Heart right ventricle (tissue), 16 donors: ENCODE measurements around the gene FOLR2. TPM values are rescaled to one million over a fixed set of nuclear protein-coding genes. Genes with fewer than 3 reads are reported as not detected.

Experiments
- ATAC-seq, 8 donors: fragments of 200-7000 bp; cut with Tn5 transposase; one replicate each; pipeline ENCODE4 v1.9.1; 2020; ENCODE audit warnings: mild to moderate bottlenecking in 8 of 8, moderate library complexity in 8 of 8, moderate number of reproducible peaks in 1 of 8
- DNase-seq, 2 donors: peaks; one replicate each; pipeline ENCODE4 v3.0.0-alpha.2; 2020
- H3K27ac ChIP-seq, 10 donors: fragments of 200-600 bp; sonication (generic) in 2 of 10; one replicate each; pipeline versions ENCODE4 v1.5.0 to v1.8.0; 2020 to 2022; ENCODE audit warnings: mild to moderate bottlenecking in 3 of 10
- H3K27me3 ChIP-seq, 7 donors: fragments of 200-600 bp; one replicate each; pipeline ENCODE4 v1.8.0; 2021 to 2022; ENCODE audit warnings: mild to moderate bottlenecking in 2 of 7
- H3K36me3 ChIP-seq, 9 donors: fragments of 200-600 bp; sonication (generic) in 1 of 9; one replicate each; pipeline versions ENCODE4 v1.5.0 to v1.8.0; 2020 to 2022; ENCODE audit warnings: mild to moderate bottlenecking in 2 of 9
- H3K4me1 ChIP-seq, 9 donors: fragments of 200-600 bp; sonication (generic) in 1 of 9; one replicate each; pipeline versions ENCODE4 v1.5.0 to v1.8.0; 2020 to 2022; ENCODE audit warnings: mild to moderate bottlenecking in 4 of 9
- H3K4me3 ChIP-seq, 10 donors: fragments of 200-600 bp; sonication (generic) in 2 of 10; one replicate each; pipeline versions ENCODE4 v1.5.0 to v1.8.0; 2020 to 2022; ENCODE audit warnings: mild to moderate bottlenecking in 7 of 10, moderate library complexity in 2 of 10
- H3K9me3 ChIP-seq, 11 donors: fragments of 200-600 bp in 10 of 11; sonication (generic) in 2 of 11; one replicate each; pipeline versions ENCODE4 v1.5.0 to v1.8.0; 2013 to 2022; ENCODE audit warnings: mild to moderate bottlenecking in 2 of 11, control low read depth in 1 of 11, moderate library complexity in 1 of 11
- CTCF ChIP-seq, 9 donors: fragments of 200-600 bp; sonication (generic) in 2 of 9; IDR thresholded peaks; one replicate each; pipeline versions ENCODE4 v1.5.0 to v1.8.0; 2021 to 2022; ENCODE audit warnings: antibody characterized with exemption in 9 of 9, mild to moderate bottlenecking in 5 of 9, moderate library complexity in 1 of 9
- WGBS, 2 donors: extraction: QIAGEN DNeasy Blood & Tissue Kit; methylation state at CpG; one replicate each; pipeline ENCODE4 v1.1.7; 2013; ENCODE audit warnings: inconsistent platforms in 1 of 2; 5-methylcytosine and 5-hydroxymethylcytosine counted together
- intact Hi-C, 10 donors: fragments of 100-400 bp; cut with DNase I; formaldehyde crosslinking; loops; one replicate each; pipeline versions ENCODE4 v1.11.1 to v1.14.2; 2022
- polyA plus RNA-seq, 2 donors: library from polyadenylated mRNA; stranded (reverse); fragments of 200-250 nt; gene quantifications; one replicate each; pipeline ENCODE4 v1.2.3, GENCODE V29; 2013
- total RNA-seq, 10 donors: library from RNA; stranded (reverse); fragmentation: NEBNext Ultra II Directional in 3 of 10; extraction: Animal tissue kit (Norgen Biotek cat#: 25700) in 3 of 10; gene quantifications; one replicate each; pipeline versions ENCODE4 v1.2.1 to v1.2.4, GENCODE V29; 2021 to 2023
- donor health status: Arrhythmogenic right ventricular cardiomyopathy.
- donor health status: ischemic (EF 13 %, LVEDD 7.1; RV severe dilation, severe dysfunction).
- donor health status: healthy with polysubstance abuse.
- donor health status: DM: no; HTN: yes; CAD: no.
- donor health status: DM: no; HTN: no; CAD: no.
- donor health status: ischemic (EF 25% LVEDD 6.9; RV normal size, moderate dysfunction).
- donor health status: ischemic (EF 25% LVEDD 5.7; RV mildly dilated, moderate dysfunction).
- donor health status: healthy.
- donor health status: DM: yes; HTN: yes; CAD: no.
- donor health status: Ischemic cardiomyopathy.
- donor health status: ischemic (EF 35%, LVEDD 5.7; RV mildly dilated, moderate dysfunction).
- donor health status: nonischemic (EF 11% LVEDD 7.7; RV severe dilation, severe dysfunction).
- donor health status: DM: yes; HTN: yes; CAD: no.
- donor health status: PGD.
- donor health status: ischemic (EF 29% LVEDD 5.4; RV normal size, mild dysfunction).
- donor health status: nonischemic (EF 23%, LVEDD 6.1; RV moderate dilation, normal function).

The FOLR2 gene
- total and polyA plus RNA-seq, 12 donors = 6.8 to 84.4 (median 10.4) TPM

- no peaks in the 10 kb centered on the region for H3K4me1 ChIP-seq
- no peaks in the 10 kb centered on the region for H3K9me3 ChIP-seq
- no peaks in the 10 kb centered on the region for H3K27me3 ChIP-seq
- intact Hi-C loops = no loop called here
- H3K36me3 ChIP-seq = no peaks in the 10 kb centered on the region
- no peak overlapping the region for H3K4me3 ChIP-seq
- no peak overlapping the region for H3K27ac ChIP-seq
- TF ChIP-seq CTCF (IDR thresholded peaks at IDR 0.05) = no peak
- DNase-seq = no peak
- 88 to 97% methylated on average over 1 of the region's 1 CpG for WGBS, 2 donors
- ATAC-seq = no peak
Measured at GRCh38 chr11:72188267-72188666, 28.3 kb upstream of the FOLR2 start.

- H3K4me1 ChIP-seq = no peaks in the 10 kb centered on the region
- 53 to 54% methylated on average over 3 of the region's 3 CpGs for WGBS, 2 donors
- intact Hi-C loops = no loop called here
- H3K9me3 ChIP-seq = no peaks in the 10 kb centered on the region
- peak in 1 of 2 donors; percentile 8 for DNase-seq
- no peak overlapping the region for H3K27ac ChIP-seq
- H3K27me3 ChIP-seq = no peaks in the 10 kb centered on the region
- TF ChIP-seq CTCF (IDR thresholded peaks at IDR 0.05) = no peak
- H3K36me3 ChIP-seq = no peaks in the 10 kb centered on the region
- no peak overlapping the region for H3K4me3 ChIP-seq
- peak; percentile 42 to 89 (median 70) for ATAC-seq
Measured at GRCh38 chr11:72189455-72190250, 26.9 kb upstream of the FOLR2 start.

GRCh38 chr11:72190631-72191071 is 25.9 kb upstream of the FOLR2 start:
- H3K36me3 ChIP-seq = no peaks in the 10 kb centered on the region
- H3K27me3 ChIP-seq = no peaks in the 10 kb centered on the region
- H3K4me1 ChIP-seq = no peaks in the 10 kb centered on the region
- no peak for DNase-seq
- H3K9me3 ChIP-seq = no peaks in the 10 kb centered on the region
- H3K27ac ChIP-seq = no peak overlapping the region
- H3K4me3 ChIP-seq = no peak overlapping the region
- intact Hi-C loops = no loop called here
- TF ChIP-seq CTCF (IDR thresholded peaks at IDR 0.05) = no peak
- 68 to 71% methylated on average over 5 of the region's 5 CpGs for WGBS, 2 donors
- ATAC-seq = no peak

- Histone ChIP-seq H3K9me3 (no peaks in the 10 kb centered on the region), H3K4me3 (no peak within 1 kb of the TSS), H3K4me1 (no peaks in the 10 kb centered on the region), H3K27me3 (no peaks in the 10 kb centered on the region), H3K27ac (no peak within 1 kb of the TSS), H3K36me3 (no peaks in the 10 kb centered on the region)
- DNase-seq (no peak), ATAC-seq (no peak)
- TF ChIP-seq CTCF (IDR thresholded peaks at IDR 0.05) = no peak
- intact Hi-C loops = no loop called here
- 70 to 76% methylated on average over 5 of the region's 5 CpGs for WGBS, 2 donors
Measured at GRCh38 chr11:72191961-72192381, 24.6 kb upstream of the FOLR2 start, which contains the start of gene FOLR1. Gene FOLR1, plus strand, starts transcription at chr11:72192140. Its CDS starts 34 bp downstream, at chr11:72192174.
